NOMO-1 (cell line): ENCODE data around the gene TMEM266.
A peak's percentile ranks its signal among the peaks of the same experiment; 100 is the strongest.
"Not testable (repeated sequence)": the region's sequence is repeated elsewhere in the genome, so short reads cannot be mapped to it uniquely, and the experiment has no call there.

Experiments
- DNase-seq, 2 experiments: peaks; one replicate each; lab custom pipeline; 2025; ENCODE audit not compliant: unreplicated experiment in 2 of 2; lab: John Stamatoyannopoulos, UW

Gene TMEM266, protein sequence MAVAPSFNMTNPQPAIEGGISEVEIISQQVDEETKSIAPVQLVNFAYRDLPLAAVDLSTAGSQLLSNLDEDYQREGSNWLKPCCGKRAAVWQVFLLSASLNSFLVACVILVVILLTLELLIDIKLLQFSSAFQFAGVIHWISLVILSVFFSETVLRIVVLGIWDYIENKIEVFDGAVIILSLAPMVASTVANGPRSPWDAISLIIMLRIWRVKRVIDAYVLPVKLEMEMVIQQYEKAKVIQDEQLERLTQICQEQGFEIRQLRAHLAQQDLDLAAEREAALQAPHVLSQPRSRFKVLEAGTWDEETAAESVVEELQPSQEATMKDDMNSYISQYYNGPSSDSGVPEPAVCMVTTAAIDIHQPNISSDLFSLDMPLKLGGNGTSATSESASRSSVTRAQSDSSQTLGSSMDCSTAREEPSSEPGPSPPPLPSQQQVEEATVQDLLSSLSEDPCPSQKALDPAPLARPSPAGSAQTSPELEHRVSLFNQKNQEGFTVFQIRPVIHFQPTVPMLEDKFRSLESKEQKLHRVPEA

DNA sequence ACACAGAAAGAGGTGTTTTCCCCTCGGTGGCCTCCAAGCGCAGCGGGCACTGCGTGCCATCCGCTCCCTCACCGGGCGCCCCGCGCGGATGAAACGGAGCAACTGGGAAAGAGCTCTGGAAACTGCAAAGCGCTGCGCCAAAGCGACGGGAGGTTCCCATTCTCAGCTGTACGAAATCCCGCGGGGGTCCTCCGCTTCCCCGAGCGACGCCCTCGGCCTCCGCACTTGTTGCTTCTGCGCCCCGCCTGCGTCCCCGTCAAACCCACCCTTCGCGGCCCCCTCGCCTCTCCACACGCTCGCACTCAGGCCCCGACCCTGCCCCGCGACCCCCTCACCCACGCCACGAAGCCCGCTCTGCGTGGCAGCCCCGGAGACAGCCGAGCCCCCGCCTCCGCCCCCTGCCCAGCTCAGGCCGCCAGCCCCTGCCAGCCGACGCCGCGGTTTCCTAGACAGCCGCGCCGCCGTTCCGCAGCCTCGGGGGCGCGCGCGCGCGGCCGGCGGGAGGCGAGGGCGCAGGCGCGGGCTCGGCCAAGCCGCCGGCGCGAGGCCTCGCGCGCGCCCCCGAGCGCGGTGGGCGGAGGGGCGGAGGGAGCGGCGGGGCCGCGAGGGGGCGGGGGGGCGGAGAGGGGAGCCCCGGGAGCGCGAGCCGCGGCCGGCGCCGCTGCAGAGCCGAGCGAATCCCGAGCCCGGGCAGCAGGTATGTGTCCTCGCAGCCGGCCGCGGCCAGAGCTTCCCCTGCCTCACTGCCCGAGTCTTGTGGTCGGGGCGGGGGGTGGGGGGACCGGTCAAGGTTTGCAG lies at the start of gene TMEM266:
Gene TMEM266 (plus strand): TSS at position 666 of the 798 bp plus-strand sequence. CDS start 74,279 bp downstream, outside the sequence.
- DNase-seq: peak; percentile 23 to 51

DNA sequence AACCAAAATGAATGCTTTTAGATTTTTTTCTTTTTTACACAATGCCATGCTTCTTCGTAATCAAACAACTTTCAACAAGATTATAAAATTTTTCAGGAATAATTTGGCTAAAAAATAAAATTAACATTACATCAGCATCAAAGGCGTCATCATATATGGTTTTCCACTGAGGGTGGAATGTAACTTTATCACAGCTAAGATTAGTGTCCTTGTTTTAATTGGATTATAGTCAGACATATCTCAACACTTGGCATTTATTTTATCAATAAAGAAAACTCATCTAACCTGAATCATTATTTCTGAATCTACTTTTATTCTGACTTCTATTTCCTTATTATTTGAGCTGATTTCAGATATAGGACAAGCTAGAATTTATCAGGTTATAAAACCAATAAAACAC lies 49.2 kb upstream of the TMEM266 start:
- DNase-seq: no peak

DNA sequence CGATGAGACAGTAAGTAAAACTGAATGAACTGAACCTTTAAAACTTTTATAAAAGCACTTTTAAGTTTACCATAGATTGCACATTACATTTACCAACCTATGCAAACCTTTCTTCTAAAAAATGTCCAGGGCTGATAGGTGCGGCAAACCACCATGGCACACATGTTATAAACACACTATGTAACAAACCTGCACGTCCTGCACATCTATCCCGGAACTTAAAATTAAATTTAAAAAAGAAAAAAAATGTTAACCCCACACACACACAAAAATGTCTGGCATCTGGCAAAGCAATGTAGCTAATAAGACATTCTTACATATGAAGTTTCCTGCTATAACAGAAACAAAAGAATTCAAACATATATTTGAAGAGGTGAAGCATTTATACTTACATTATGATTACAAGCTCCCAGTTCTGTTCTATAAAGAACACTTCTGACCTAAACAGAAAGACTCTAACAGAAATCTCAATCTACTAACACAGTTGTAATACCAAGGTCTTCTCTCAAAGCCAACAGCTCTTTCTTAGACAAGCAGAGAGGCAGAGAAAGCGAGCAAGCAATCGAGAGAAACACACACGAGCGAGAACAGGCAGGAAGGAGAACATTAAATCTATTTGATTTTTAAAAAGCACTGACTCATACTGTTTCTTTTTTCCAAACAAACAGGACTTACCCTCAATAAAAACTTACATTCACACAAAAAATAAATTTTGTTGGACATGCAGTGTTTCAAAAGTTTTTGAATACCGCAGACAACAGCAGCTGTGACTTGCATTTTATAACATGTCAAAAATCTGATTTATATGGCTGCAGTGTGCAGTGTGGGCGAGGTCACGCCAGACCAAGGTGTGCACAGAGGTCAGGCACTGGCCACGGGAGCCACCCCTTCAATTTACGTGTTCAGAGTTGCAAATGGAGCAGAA lies 47.9 kb upstream of the TMEM266 start, which contains the start of gene NRG4:
Gene NRG4 (minus strand): TSS at position 798 of the 925 bp plus-strand sequence. CDS start 1,194 bp downstream, outside the sequence.
- DNase-seq: peak; percentile 58 to 75

DNA sequence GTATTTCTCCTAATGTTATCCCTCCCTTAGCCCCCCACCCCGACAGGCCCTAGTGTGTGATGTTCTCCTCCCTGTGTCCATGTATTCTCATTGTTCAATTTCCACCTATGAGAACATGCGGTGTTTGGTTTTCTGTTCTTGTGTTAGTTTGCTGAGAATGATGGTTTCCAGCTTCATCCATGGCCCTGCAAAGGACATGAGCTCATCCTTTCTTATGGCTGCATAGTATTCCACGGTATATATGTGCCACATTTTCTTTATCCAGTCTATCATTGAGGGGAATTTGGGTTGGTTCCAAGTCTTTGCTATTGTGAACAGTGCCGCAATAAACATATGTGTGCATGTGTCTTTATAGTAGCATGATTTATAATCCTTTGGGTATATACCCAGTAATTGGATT lies 46.3 kb upstream of the TMEM266 start:
- DNase-seq: not testable (repeated sequence)

DNA sequence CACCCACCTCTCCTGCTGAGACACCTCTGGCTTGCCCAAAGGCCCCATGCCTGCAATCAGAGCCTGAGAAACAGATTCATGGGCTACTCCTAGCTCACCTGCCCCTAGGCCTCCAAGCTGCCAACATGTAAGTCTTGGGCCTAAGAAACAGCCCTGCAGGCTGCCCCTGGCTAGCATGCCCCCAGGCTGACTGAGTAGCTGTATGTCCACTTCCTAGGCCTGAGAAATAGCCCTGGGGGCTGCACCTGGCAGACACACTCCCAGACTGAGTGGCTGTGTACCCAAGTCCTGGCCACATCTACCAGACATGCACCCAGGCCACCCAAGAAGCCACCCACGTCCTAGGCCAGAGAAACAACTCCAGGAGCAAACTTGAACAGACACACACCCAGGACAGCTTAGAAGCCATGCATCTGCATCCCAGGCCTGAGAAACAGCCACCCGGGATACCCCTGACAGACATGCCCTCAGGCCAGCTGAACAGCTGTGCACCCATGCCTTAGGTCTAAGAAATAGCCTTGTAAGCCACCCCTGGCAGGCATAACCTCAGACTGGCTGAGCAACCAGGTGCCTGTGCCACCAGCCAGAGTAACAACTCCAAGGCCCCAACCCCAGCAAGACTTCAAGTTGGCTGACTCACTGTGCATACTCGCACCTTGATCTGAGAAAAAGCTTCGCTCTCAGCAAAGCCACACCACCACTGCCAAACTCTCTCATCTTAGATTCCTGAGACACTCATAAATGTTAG lies 35.6 kb upstream of the TMEM266 start:
- no peak for DNase-seq

DNA sequence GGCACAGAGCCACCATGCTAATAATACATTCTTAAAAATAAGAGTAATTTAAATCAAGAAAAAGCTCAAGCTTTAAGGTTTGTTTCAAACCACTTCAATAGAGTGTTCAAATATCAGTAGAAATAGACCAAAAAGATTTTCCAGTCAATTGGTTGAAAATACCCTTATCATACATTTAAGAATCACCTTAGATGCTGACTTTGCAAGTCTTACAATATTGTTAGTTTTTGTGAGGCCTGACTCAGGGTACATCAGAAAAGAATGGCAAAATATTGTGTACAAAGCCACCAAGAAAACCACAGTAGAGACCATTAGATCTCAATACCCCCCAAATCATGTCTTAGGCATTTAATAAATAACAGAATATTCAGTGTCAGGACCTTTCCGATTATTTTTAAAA lies 27.7 kb upstream of the TMEM266 start:
- DNase-seq: no peak

DNA sequence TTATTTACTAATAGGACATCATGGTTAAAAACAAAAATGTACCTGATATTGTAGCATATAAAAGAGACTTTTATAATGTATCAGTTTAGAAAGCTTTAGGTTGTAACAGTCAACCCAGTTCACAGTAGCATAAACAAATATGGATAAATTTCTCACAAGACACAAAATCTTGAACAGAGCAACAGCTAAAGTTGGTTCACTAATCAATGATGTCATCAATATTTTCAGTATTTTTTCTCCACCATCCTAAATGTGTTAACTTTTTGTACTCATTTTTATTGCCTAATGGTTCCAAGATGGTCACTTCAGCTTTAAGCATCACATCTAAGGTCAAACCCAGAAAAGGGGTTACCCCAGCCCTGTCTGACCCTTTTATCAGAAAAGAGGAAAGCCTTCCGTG lies 26.3 kb upstream of the TMEM266 start:
- DNase-seq: no peak

DNA sequence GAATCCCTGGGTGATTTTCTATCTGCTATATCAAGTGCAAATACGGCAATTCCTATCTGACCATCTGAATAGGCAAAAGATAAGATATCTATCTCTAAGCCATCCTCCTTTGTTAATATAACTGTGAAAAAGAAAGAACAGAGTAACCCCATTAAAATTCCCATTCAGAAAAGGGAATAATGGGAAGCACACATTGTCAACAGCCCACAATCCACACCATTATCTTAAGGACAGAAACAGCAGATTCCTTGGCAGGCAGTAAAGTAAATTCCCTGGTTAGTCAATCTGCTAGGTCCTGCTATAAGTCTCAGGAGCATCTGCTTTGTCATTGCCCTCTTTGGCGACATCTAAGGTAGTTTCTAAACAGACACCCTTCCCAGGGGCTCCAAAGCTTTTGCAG lies 25.7 kb upstream of the TMEM266 start:
- DNase-seq: no peak

DNA sequence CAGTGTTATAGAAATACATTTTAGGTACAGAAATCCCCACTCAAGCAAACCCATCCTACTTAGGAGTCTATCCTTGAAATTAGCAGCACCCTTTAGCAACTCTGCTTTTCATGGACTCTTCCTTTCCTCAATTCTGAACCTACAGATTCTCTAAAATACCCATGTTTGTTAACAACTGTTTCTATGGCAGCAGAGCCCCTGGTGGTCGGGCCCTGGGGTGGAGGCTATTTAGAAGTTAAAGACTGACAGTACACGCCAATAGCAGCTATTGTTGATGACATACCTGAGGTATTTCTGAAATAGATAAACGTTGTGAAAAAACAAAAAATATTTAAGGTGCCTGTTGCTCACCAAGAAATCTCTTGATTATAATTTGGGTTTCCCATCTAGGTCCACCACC lies 24.2 kb upstream of the TMEM266 start:
- no peak for DNase-seq

DNA sequence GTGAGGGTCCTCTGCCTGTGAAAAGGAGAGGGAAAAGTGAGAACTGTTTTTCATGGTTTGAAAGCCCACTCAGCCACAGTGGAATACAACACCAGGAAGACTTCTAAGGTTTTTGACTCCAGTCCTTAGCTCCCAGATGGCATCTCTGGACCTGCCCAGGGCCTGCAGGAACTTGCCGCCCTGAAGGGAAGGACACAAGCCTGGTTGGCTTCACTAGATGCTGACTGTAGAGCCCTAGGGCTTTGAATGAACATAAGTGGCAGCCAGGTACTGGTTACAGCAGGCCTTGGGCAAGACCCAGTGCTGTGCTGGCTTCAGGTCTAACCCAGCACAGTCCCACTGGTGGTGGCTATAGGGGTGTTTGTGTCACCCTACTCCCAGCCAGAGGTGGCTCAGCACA lies 21.3 kb upstream of the TMEM266 start:
- DNase-seq: no peak

DNA sequence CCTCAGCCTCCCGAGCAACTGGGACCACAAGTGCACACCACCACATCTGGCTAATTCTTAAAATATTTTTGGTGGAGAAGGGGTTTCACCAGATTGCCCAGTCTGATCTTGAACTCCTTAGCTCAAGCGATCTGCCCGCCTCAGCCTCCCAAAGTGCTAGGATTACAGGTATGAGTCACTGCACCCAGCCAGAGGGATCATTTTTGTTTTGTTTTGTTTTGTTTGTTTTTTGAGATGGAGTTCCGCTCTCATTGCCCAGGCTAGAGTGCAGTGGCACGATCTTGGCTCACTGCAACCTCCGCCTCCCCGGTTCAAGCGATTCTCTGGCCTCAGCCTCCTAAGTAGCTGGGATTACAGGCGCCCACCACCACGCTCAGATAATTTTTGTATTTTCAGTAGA lies 5.6 kb upstream of the TMEM266 start:
- DNase-seq: not testable (repeated sequence)

DNA sequence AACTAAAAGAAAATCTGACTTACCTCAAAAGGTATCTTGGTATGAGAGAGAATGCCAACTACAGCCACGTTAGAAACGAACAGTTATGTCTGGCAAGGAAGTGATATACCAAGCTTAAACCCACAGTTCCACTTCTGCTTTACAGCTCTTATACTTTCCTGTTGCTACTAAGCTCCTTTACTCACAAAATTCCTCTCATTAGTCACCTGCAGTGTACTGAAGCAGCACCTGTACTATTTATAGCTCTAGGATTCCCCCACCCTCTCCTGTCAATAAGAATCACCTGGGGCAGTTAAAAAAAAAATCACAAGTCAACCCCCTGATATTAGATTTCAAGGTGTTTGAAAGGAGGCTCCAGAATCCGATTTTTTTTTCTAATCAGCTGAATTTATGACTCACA lies 2.9 kb upstream of the TMEM266 start:
- peak; percentile 64 to 89 for DNase-seq

DNA sequence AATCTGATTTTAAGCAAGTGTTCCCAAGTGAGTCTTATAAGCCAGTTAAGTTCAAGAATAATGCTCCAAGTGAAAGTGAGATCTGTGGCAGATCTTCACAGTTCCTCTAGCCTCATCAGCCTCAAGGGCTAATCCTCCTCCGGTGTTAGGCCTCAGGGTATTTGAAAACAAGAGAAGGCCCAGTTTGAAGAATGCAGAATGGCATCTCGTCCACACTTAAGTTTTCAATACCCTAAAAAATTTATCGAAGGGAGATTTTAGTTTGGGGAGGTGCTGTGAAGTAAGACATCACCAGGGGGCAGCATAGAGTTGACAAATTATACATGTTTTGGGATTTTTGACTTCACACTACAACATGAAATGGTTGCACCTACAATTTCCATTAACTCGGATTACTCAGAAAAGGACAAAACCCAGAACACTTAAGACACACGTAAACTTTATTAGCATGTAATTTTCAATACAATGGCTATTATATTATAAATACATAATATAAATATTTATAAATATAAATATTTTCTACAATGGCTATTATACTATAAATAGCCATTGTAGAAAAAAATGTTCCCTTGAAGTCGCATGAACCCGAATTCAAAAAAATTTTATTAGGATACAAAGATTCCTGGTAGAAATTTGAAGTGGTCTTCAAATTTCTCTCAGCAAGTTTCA lies 2.3 kb upstream of the TMEM266 start:
- DNase-seq: peak in 1 of 2 experiments; percentile 51

DNA sequence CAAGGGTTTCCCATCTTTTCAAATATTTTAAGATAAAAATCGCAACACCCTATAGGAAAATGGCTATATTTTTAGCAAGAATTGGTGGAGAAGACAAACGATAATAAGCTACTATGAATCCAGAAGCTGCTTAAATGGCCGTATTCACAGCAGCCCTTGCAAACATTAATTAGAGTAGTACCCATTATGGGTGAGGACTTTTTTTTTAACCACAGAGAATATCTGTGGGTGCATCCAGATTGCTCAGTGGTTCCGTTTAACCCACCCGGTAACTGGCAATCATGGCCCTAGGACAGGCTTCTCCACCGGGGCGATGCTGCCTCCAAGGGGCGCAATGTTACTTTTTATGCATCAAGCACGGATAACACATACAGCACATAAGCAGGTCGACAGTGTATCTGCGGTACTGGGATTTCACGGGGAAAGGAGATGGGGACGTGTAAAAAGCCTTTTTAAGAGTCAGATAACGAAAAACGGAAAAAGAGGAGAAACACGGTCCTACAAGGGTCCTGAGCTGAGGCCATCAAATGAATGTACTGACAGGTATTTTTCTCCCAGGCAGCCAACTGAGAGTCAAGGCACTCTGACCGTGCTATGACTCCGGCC lies 968 bp upstream of the TMEM266 start:
- DNase-seq: peak; percentile 19 to 58

DNA sequence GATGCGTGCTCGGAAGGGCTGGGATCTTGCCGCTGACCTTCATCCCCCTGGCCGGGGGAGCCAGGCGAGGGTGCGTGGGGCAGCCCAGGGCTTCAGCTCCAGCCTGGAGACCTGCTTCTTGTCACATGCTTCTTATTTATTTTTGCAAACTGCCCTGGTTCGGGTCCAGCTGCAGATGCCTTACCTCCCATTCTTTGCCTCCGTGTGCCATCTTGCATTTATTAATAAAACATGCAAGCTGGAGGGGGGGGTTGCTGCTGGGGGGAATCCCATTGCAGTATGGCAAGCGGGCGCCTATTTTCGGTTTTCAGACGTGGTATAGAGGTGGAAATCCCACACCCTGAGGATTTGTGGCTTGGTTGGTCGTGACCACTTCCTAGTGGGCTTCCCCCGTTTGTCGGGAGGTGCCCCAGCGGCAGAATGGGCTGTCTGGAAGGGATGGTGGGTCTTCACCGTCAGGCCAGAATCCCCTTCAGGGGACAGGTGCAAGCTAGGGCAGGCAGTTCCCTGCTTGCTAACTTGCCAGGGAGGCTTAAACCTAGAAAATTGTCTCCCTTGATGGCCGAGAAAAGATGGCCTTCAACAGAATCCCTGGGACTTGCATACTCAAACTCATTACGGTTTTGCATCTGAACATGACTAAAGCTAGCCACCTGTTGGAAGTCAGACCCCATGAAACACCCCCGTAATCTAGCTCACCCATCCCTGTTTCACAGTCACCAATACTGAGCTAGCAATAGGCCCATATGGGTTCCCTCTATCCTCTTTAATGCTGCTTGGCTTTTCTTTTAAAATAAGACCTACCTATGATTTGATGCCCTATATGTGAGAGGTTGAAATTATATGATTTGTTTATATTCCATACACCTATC lies 569 bp downstream of the TMEM266 start:
- no peak for DNase-seq

DNA sequence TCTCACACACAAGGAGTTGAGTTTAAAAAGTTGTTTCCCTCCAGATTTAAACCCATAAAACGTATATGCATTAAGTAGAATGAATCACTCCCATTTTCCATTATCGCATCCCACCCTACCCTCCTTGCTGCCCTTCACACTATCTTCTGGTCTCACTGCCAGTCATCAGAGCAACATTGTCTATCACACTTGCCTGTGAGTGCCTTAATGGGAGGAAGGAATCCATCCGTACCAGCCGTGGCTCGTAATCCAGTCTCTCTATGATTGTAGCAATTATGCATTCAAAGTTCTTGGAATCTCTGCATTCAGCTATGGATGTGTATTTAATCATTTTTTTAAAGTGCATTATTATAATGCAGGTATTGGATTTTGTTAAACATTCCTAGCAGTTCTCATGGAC lies 1.9 kb downstream of the TMEM266 start:
- no peak for DNase-seq

DNA sequence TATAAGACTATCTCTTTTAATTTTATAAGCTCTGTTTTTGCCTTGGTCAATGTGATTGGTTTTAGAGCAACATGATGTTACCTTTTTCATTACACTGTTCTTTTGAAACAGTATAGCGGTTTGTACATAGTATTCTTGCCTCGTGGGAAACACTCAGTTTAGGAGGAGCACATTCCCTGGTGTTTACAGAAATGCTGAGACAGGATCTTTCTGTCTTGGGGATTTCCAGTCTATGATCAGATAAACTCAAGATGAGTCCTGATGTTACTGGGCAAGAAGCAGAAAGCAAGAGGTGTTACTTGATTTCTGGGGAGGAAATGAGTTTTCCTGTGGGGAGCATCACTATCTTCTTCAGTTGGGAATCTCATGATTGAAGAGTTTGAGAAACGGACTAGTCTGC lies 2.5 kb downstream of the TMEM266 start:
- no peak for DNase-seq

DNA sequence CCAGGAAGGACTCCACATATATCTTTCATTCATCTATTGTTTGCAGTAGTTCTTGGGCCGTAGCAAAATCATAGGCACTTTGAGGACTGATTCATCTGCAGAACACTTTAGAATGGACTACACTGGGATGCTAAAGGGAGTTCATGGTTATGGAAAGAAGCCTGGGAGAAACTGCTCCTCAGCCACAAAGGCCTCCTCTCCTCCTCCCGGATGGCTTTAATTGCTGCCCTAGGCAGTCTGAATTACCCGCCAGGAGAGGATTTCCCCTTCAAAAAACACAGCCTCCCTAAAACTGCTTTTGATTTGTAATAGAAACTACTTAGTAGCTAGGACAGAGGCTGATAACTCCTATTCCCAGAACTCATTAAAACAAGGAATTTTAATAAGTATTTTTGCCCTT lies 4.6 kb downstream of the TMEM266 start:
- no peak for DNase-seq
